PC-3 (cell line): ENCODE results near the gene FAM3B.

Experiments
- EZH2 ChIP-seq: fragments of 300-600 bp; sonication (generic); IDR thresholded peaks from one replicate; pipeline ENCODE4 v1.6.1; 2017; ENCODE audit warnings: antibody characterized with exemption, mild to moderate bottlenecking, low read length; ENCODE audit not compliant: unreplicated experiment
- TF ChIP-seq, protein P1 (sequence below): fragments of 300-600 bp; sonication (generic); conservative IDR thresholded peaks from 2 replicates; pipeline ENCODE4 v1.5.1; 2017; ENCODE audit warnings: antibody characterized with exemption, low read depth, mild to moderate bottlenecking, low read length

DNA sequence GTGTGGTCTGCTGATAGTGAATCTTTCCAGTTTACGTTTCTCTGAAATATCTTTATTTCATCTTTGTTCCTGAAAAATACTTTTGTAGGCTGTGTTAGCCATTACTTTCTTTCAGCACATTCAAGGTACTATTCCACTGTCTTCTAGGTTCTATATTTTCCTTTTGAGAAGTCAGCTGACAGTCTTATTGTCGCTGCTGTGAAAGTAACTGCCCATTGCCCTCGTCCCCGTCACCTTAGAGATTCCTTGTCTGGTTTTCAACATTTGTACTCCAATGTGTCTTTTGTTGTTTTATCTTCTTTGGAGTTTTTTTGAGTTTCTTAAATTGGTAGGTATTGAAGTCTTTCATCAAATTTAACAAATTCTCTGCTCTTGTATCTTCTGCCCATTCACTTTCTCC is 25.4 kb downstream of the FAM3B start:
- TF ChIP-seq, protein P1, sequence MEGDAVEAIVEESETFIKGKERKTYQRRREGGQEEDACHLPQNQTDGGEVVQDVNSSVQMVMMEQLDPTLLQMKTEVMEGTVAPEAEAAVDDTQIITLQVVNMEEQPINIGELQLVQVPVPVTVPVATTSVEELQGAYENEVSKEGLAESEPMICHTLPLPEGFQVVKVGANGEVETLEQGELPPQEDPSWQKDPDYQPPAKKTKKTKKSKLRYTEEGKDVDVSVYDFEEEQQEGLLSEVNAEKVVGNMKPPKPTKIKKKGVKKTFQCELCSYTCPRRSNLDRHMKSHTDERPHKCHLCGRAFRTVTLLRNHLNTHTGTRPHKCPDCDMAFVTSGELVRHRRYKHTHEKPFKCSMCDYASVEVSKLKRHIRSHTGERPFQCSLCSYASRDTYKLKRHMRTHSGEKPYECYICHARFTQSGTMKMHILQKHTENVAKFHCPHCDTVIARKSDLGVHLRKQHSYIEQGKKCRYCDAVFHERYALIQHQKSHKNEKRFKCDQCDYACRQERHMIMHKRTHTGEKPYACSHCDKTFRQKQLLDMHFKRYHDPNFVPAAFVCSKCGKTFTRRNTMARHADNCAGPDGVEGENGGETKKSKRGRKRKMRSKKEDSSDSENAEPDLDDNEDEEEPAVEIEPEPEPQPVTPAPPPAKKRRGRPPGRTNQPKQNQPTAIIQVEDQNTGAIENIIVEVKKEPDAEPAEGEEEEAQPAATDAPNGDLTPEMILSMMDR: no peak
- TF ChIP-seq EZH2: no peak
